BLaER1 (cell line): Measurements from ENCODE around the gene SLC2A9.
A peak's percentile ranks its signal among the peaks of the same experiment; 100 is the strongest.

Experiments used
- H3K27ac ChIP-seq: shearing (Covaris generic); formaldehyde crosslinking; 2 replicates; pipeline ENCODE4 v1.8.1; 2022
- H3K27me3 ChIP-seq: shearing (Covaris generic); formaldehyde crosslinking; 2 replicates; pipeline ENCODE4 v1.8.1; 2022
- H3K36me3 ChIP-seq: shearing (Covaris generic); formaldehyde crosslinking; 2 replicates; pipeline ENCODE4 v1.8.1; 2022
- H3K4me1 ChIP-seq: shearing (Covaris generic); formaldehyde crosslinking; 2 replicates; pipeline ENCODE4 v1.8.1; 2022
- H3K4me2 ChIP-seq: shearing (Covaris generic); formaldehyde crosslinking; 2 replicates; pipeline ENCODE4 v1.8.1; 2022
- H3K4me3 ChIP-seq: shearing (Covaris generic); formaldehyde crosslinking; 2 replicates; pipeline ENCODE4 v1.8.1; 2022
- H3K9ac ChIP-seq: shearing (Covaris generic); formaldehyde crosslinking; 2 replicates; pipeline ENCODE4 v1.8.1; 2022
- H3K9me3 ChIP-seq: shearing (Covaris generic); formaldehyde crosslinking; 2 replicates; pipeline ENCODE4 v1.8.1; 2022
- H4K20me1 ChIP-seq: shearing (Covaris generic); formaldehyde crosslinking; 2 replicates; pipeline ENCODE4 v1.8.1; 2022
- Cebpa-rat ChIP-seq: shearing (Covaris generic); IDR thresholded peaks from 2 replicates; pipeline ENCODE4 v1.8.1; 2022

SLC2A9 gene

GRCh38 chr4:10020871-10021652 lies at the start of gene SLC2A9:
SLC2A9 (minus strand) TSS chr4:10021497; CDS start chr4:10021429, 68 bp downstream.
- H3K4me3 ChIP-seq = no peak within 1 kb of the TSS
- H3K9me3 ChIP-seq = no peaks in the 10 kb centered on the region
- H3K9ac ChIP-seq = peak within 1 kb of the TSS; percentile 55
- H3K4me1 ChIP-seq = peaks cover 78% of the 10 kb centered on the region
- H3K27me3 ChIP-seq = no peaks in the 10 kb centered on the region
- peak within 1 kb of the TSS; percentile 77 for H3K4me2 ChIP-seq
- no peaks in the 10 kb centered on the region for H3K36me3 ChIP-seq
- peak within 1 kb of the TSS; percentile 79 for H3K27ac ChIP-seq
- H4K20me1 ChIP-seq = no peaks in the 10 kb centered on the region
- TF ChIP-seq Cebpa-rat = no peak

- Histone ChIP-seq H4K20me1 (no peaks in the 10 kb centered on the region), H3K4me3 (no peak overlapping the region), H3K27ac (no peak overlapping the region), H3K9ac (no peak overlapping the region), H3K9me3 (no peaks in the 10 kb centered on the region), H3K4me1 (peaks cover 14% of the 10 kb centered on the region), H3K27me3 (no peaks in the 10 kb centered on the region), H3K4me2 (no peak overlapping the region), H3K36me3 (peaks cover 38% of the 10 kb centered on the region)
- TF ChIP-seq Cebpa-rat = no peak
These were observed 47.9 kb upstream of the SLC2A9 start for GRCh38 chr4:10069075-10069642.

DNA sequence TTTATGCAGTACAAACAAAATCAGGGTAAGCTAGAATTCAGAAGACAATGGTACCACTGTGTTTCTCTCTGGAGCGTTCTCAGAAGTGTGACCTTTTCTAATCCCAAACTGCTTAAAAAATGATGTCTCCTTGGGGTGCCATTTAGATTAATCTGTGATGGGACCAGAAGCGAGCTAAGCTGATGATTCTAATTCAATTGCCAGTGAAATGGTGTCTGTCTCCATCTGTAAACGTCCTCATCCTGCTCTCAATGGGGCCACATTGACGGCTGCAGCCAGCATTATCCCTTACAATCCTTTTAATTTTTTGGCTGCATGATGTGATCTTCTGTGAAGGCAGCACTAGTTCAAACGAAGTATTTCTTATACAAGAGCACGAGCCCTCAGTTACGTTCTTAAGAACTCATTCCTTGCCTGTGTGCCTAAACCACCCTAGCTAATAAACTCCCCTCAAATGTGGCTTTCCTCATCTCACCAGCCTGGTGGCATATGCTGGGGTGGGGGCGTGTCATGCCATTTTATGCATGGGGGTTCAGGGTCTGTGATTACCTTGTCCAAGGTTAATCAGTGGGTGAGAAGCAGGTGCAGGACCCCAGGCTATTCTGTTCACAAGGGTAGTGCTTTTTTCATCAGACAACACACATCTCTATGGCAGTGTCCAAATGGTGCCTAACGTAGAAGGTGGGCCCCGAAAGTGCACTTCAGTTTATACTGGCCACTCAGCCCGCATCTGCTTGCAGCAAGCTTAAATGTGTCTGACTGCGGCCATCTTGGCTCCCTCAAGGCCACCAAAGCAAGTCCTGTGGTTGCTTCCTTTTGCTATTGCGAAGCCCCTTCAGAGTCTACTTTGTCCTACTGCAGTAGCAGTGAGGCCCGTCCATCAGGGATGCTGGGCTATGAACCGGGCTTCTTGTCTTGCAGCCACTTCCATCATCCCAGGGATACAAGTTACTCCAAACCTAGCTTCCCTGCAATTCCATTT lies 45.7 kb upstream of the SLC2A9 start:
- peak overlapping the region; percentile 23 for H3K4me2 ChIP-seq
- no peak for TF ChIP-seq Cebpa-rat
- no peaks in the 10 kb centered on the region for H4K20me1 ChIP-seq
- H3K4me1 ChIP-seq = peaks cover 36% of the 10 kb centered on the region
- H3K9ac ChIP-seq = no peak overlapping the region
- H3K36me3 ChIP-seq = peaks cover 16% of the 10 kb centered on the region
- no peak overlapping the region for H3K27ac ChIP-seq
- no peaks in the 10 kb centered on the region for H3K27me3 ChIP-seq
- no peaks in the 10 kb centered on the region for H3K9me3 ChIP-seq
- H3K4me3 ChIP-seq = no peak overlapping the region

DNA sequence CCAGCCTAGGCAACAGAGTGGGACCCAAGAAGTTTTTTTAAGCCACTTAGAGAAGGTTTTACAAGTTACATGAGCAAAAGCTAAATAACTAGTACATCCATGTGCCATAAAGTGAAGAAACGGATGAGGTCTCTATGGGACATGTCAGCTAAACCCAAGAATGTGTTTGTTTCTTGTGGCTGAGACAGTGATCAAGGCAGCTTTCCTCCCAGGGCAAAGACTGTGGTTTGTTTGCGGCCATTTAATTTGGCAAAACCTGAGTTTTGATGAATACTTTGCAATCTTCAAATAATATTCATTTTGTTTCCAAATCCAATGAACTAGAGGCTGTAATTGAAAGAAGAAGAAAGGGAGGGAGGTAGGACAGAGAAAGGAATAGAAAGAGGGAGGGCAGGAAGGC lies 44.9 kb upstream of the SLC2A9 start:
- no peak for TF ChIP-seq Cebpa-rat
- peak overlapping the region; percentile 23 for H3K4me2 ChIP-seq
- peaks cover 14% of the 10 kb centered on the region for H3K36me3 ChIP-seq
- H4K20me1 ChIP-seq = no peaks in the 10 kb centered on the region
- peaks cover 43% of the 10 kb centered on the region for H3K4me1 ChIP-seq
- no peaks in the 10 kb centered on the region for H3K27me3 ChIP-seq
- H3K9ac ChIP-seq = no peak overlapping the region
- H3K9me3 ChIP-seq = no peaks in the 10 kb centered on the region
- no peak overlapping the region for H3K27ac ChIP-seq
- H3K4me3 ChIP-seq = no peak overlapping the region

GRCh38 chr4:10063544-10064300 lies 42.4 kb upstream of the SLC2A9 start:
- Histone ChIP-seq H3K27ac (peak overlapping the region; percentile 52), H3K36me3 (no peaks in the 10 kb centered on the region), H3K4me3 (no peak overlapping the region), H3K9me3 (no peaks in the 10 kb centered on the region), H3K4me1 (peaks cover 50% of the 10 kb centered on the region), H4K20me1 (no peaks in the 10 kb centered on the region), H3K4me2 (peak overlapping the region; percentile 77), H3K9ac (no peak overlapping the region), H3K27me3 (no peaks in the 10 kb centered on the region)
- no peak for TF ChIP-seq Cebpa-rat

GRCh38 chr4:10061650-10062415 lies 40.5 kb upstream of the SLC2A9 start:
- Histone ChIP-seq H3K9ac (no peak overlapping the region), H3K4me1 (peaks cover 47% of the 10 kb centered on the region), H3K4me2 (peak overlapping the region; percentile 77), H3K27me3 (no peaks in the 10 kb centered on the region), H3K36me3 (no peaks in the 10 kb centered on the region), H4K20me1 (no peaks in the 10 kb centered on the region), H3K9me3 (no peaks in the 10 kb centered on the region), H3K4me3 (no peak overlapping the region), H3K27ac (no peak overlapping the region)
- no peak for TF ChIP-seq Cebpa-rat

DNA sequence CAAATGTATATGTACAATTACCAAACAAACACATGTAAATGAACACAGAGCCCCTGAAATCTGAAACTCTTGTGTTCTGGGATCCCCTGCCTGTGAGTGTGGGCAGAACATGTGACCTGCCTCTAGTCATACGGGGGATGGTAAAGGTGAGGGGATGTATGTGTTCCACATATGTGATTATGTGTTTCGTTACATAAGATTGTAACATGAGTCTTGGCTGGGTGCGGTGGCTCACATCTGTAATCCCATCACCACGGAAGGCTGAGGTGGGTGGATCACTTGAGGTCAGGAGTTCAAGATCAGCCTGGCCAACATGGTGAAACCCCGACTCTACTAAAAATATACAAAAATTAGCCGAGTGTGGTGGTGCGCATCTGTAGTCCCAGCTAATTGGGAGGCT lies 37.1 kb upstream of the SLC2A9 start:
- Histone ChIP-seq H4K20me1 (no peaks in the 10 kb centered on the region), H3K4me3 (no peak overlapping the region), H3K9ac (no peak overlapping the region), H3K36me3 (no peaks in the 10 kb centered on the region), H3K4me2 (no peak overlapping the region), H3K9me3 (no peaks in the 10 kb centered on the region), H3K4me1 (peaks cover 42% of the 10 kb centered on the region), H3K27me3 (no peaks in the 10 kb centered on the region), H3K27ac (no peak overlapping the region)
- no peak for TF ChIP-seq Cebpa-rat

GRCh38 chr4:10057023-10057395 lies 35.7 kb upstream of the SLC2A9 start:
- Histone ChIP-seq H3K36me3 (no peaks in the 10 kb centered on the region), H3K9ac (no peak overlapping the region)

More at GRCh38 chr4:10057023-10057395, 35.7 kb upstream of the SLC2A9 start:
- TF ChIP-seq Cebpa-rat = no peak
- Histone ChIP-seq H3K4me3 (no peak overlapping the region), H3K27ac (no peak overlapping the region), H3K4me2 (no peak overlapping the region), H3K27me3 (no peaks in the 10 kb centered on the region), H3K9me3 (no peaks in the 10 kb centered on the region), H3K4me1 (peaks cover 28% of the 10 kb centered on the region), H4K20me1 (no peaks in the 10 kb centered on the region)
